Spleen (tissue), 11 donors: ENCODE data around the gene IMMP2L. TPM values are rescaled to one million over a fixed set of nuclear protein-coding genes. Genes with fewer than 3 reads are reported as not detected.
"Not testable (repeated sequence)": the region's sequence is repeated elsewhere in the genome, so short reads cannot be mapped to it uniquely, and the experiment has no call there.

ENCODE experiments used
- DNase-seq: peaks from one replicate; pipeline ENCODE4 v3.0.0-alpha.2; 2020
- H3K27ac ChIP-seq, 8 donors: fragments of 200-600 bp; sonication (generic) in 7 of 8; 1 replicate in 4 of 8; 2 replicates in 4 of 8; pipeline versions ENCODE4 v1.5.0 to v1.8.0; 2016 to 2021; ENCODE audit warnings: inconsistent platforms in 4 of 8, mild to moderate bottlenecking in 4 of 8, moderate library complexity in 1 of 8
- H3K27me3 ChIP-seq, 7 donors: fragments of 200-600 bp; sonication (generic) in 6 of 7; replicated peaks in 1 of 7; 1 replicate in 4 of 7; 2 replicates in 3 of 7; pipeline versions ENCODE4 v1.5.0 to v1.8.0; 2016 to 2021; ENCODE audit warnings: inconsistent platforms in 3 of 7, mild to moderate bottlenecking in 1 of 7
- H3K36me3 ChIP-seq, 6 donors: fragments of 200-600 bp; sonication (generic) in 5 of 6; 1 replicate in 4 of 6; 2 replicates in 2 of 6; pipeline versions ENCODE4 v1.5.0 to v1.8.0; 2016 to 2021; ENCODE audit warnings: inconsistent platforms in 2 of 6
- H3K4me1 ChIP-seq, 6 donors: fragments of 200-600 bp; sonication (generic) in 5 of 6; 1 replicate in 3 of 6; 2 replicates in 3 of 6; pipeline versions ENCODE4 v1.5.0 to v1.8.0; 2016 to 2021; ENCODE audit warnings: inconsistent platforms in 3 of 6
- H3K4me3 ChIP-seq, 8 donors: fragments of 200-600 bp; sonication (generic) in 7 of 8; 1 replicate in 4 of 8; 2 replicates in 4 of 8; pipeline versions ENCODE4 v1.5.0 to v1.8.0; 2016 to 2021; ENCODE audit warnings: inconsistent platforms in 4 of 8, mild to moderate bottlenecking in 4 of 8, moderate library complexity in 2 of 8
- H3K9me3 ChIP-seq, 8 donors: fragments of 200-600 bp; sonication (generic) in 7 of 8; 1 replicate in 4 of 8; 2 replicates in 4 of 8; pipeline versions ENCODE4 v1.5.0 to v1.8.0; 2016 to 2021; ENCODE audit warnings: inconsistent platforms in 4 of 8
- POLR2A ChIP-seq, 3 donors: fragments of 450-650 bp; IDR thresholded peaks; one replicate each; pipeline ENCODE4 v1.5.1; 2017; ENCODE audit warnings: antibody characterized with exemption in 3 of 3, mild to moderate bottlenecking in 1 of 3
- POLR2AphosphoS5 ChIP-seq, 3 donors: sonication (generic); formaldehyde crosslinking; IDR thresholded peaks; one replicate each; pipeline ENCODE4 v1.5.1; 2017; ENCODE audit warnings: antibody characterized with exemption in 3 of 3
- WGBS, 5 donors: extraction: QIAGEN DNeasy Blood & Tissue Kit in 3 of 5; methylation state at CpG; one replicate each; pipeline versions ENCODE4 v1.1.5 to v1.1.7; 2013 to 2018; 5-methylcytosine and 5-hydroxymethylcytosine counted together
- intact Hi-C: fragments of 100-400 bp; cut with DNase I; formaldehyde crosslinking; loops from one replicate; pipeline ENCODE4 v1.15.0; 2023; ENCODE audit warnings: low total_unique reads
- polyA plus RNA-seq, 3 donors: library from polyadenylated mRNA; stranded (reverse); fragments of 200-250 nt; gene quantifications; one replicate each; pipeline ENCODE4 v1.2.1, GENCODE V29; 2013
- total RNA-seq, 7 donors: library from RNA; depleted of rRNA in 3 of 7; stranded (reverse); fragments of >200 nt in 3 of 7; fragmentation: NEBNext Ultra II Directional in 4 of 7; extraction: Animal tissue kit (Norgen Biotek cat#: 25700) in 4 of 7; gene quantifications; one replicate each; pipeline versions ENCODE4 v1.1.0 to v1.2.1, GENCODE V29; 2016 to 2021
- TF ChIP-seq, protein P1 (sequence below), 11 experiments: fragments of 200-600 bp in 7 of 11; fragments of 450-650 bp in 4 of 11; sonication (generic) in 4 of 11; IDR thresholded peaks in 8 of 11; conservative IDR thresholded peaks in 3 of 11; 1 replicate in 7 of 11; 2 replicates in 4 of 11; pipeline versions ENCODE4 v1.4.0 to v1.8.0; 2016 to 2021; ENCODE audit warnings: antibody characterized with exemption in 11 of 11, inconsistent platforms in 4 of 11, mild to moderate bottlenecking in 1 of 11
- donor health status: healthy with polysubstance abuse.
- donor health status: DM: no; HTN: no; CAD: no; lungs with moderate emphysema.
- donor health status: DM: no; HTN: no; CAD: no.
- donor health status: Bipolar disorder and iron deficiency.
- donor health status: healthy.
- donor health status: DM: no; HTN: no; CAD: no.
- donor health status: DM: yes; HTN: yes; CAD: no.

Gene IMMP2L
- total and polyA plus RNA-seq, 10 donors = 6.5 to 32.7 (median 9.8) TPM

DNA sequence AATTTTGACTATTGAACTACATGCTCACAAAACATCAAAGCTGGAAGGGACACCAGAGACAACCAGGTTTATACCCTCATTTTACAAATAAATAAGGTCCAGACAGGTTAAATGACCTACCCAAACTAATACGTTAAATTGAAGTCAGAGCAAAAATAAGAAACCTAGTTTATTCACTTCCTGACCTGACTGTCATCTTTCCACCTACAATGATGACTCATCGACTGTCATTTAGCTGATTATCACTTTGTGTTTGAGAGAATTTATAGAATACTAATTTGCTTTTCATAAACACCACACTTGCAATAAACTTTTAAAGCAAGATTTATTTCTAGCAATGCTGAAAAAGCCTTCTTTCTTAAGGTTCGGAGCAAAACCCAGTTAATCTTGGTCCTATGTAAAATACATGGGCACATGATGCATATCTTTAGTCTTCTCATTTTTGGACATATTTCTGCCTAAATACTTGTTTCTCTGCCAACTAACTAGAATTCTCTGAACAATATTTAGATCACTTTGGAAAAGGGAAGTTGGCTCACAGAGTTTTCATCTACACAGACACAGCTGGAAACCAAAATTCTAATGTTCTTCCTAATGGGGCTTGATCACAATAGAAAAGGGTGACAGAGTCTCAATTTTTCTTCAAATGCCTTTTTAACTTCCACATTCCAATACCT, 488.1 kb downstream of the IMMP2L start:
- intact Hi-C loops = no loop called here
- H3K27ac ChIP-seq = no peak overlapping the region
- DNase-seq = no peak
- TF ChIP-seq POLR2A (IDR thresholded peaks at IDR 0.05) (no peak), POLR2AphosphoS5 (IDR thresholded peaks at IDR 0.05) (no peak)
- TF ChIP-seq, protein P1, sequence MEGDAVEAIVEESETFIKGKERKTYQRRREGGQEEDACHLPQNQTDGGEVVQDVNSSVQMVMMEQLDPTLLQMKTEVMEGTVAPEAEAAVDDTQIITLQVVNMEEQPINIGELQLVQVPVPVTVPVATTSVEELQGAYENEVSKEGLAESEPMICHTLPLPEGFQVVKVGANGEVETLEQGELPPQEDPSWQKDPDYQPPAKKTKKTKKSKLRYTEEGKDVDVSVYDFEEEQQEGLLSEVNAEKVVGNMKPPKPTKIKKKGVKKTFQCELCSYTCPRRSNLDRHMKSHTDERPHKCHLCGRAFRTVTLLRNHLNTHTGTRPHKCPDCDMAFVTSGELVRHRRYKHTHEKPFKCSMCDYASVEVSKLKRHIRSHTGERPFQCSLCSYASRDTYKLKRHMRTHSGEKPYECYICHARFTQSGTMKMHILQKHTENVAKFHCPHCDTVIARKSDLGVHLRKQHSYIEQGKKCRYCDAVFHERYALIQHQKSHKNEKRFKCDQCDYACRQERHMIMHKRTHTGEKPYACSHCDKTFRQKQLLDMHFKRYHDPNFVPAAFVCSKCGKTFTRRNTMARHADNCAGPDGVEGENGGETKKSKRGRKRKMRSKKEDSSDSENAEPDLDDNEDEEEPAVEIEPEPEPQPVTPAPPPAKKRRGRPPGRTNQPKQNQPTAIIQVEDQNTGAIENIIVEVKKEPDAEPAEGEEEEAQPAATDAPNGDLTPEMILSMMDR (IDR thresholded peaks at IDR 0.05 in 8 of 11, conservative IDR thresholded peaks at IDR 0.05 in 3 of 11) = no peak
- H3K4me3 ChIP-seq = no peak overlapping the region
- no peaks in the 10 kb centered on the region for H3K36me3 ChIP-seq
- H3K27me3 ChIP-seq = no peaks in the 10 kb centered on the region
- H3K4me1 ChIP-seq = peaks cover 0 to 7% (median 0%) of the 10 kb centered on the region in 6 donors
- H3K9me3 ChIP-seq = no peaks in the 10 kb centered on the region
- WGBS, 5 donors = 49 to 54% (median 50%) methylated on average over 3 of the region's 3 CpGs

DNA sequence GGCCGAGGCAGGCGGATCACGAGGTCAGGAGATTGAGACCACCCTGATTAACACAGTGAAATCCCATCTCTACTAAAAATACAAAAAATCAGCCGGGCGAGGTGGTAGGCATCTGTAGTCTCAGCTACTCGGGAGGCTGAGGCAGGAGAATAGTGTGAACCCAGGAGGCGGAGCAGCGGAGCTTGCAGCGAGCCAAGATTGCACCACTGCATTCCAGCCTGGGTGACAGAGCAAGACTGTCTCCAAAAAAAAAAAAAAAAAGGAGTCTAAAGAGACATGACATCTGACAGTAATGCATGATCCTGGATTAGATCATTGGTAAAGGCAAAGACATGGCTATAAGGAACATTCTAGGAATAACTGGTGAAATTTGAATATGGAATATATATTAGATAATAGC, 489.6 kb downstream of the IMMP2L start:
- H3K27me3 ChIP-seq, H3K4me1 ChIP-seq, H3K27ac ChIP-seq, DNase-seq, H3K4me3 ChIP-seq, intact Hi-C loops, H3K9me3 ChIP-seq, H3K36me3 ChIP-seq: not testable (repeated sequence)
- 95 to 97% (median 96%) methylated on average over 9 of the region's 9 CpGs for WGBS, 5 donors

DNA sequence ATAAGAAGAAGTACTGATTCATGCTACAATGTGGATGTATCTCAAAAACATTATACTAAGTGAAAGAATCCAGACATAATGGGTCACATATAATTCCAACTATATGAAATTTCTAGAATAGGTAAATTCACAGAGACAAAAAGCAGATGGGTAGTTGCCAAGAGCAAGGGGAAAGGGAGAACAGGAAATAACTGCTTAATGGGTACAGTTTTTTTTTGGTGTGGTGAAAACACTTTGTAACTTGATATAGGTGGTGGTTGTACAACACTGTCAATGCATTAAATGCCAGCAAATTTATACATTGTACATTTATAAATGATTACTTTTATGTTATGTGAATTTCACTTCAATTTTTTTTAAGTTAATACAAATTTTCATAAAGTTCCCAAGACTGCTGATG, 490.7 kb downstream of the IMMP2L start:
- Histone ChIP-seq H3K9me3 (no peaks in the 10 kb centered on the region), H3K36me3 (no peaks in the 10 kb centered on the region), H3K27ac (no peak overlapping the region), H3K4me3 (no peak overlapping the region), H3K4me1 (peaks cover 0 to 7% (median 0%) of the 10 kb centered on the region in 6 donors), H3K27me3 (no peaks in the 10 kb centered on the region)
- DNase-seq = no peak
- intact Hi-C loops = no loop called here
- TF ChIP-seq, protein P1 (IDR thresholded peaks at IDR 0.05 in 8 of 11, conservative IDR thresholded peaks at IDR 0.05 in 3 of 11) = no peak
- no peak for TF ChIP-seq POLR2A (IDR thresholded peaks at IDR 0.05)
- no peak for TF ChIP-seq POLR2AphosphoS5 (IDR thresholded peaks at IDR 0.05)

DNA sequence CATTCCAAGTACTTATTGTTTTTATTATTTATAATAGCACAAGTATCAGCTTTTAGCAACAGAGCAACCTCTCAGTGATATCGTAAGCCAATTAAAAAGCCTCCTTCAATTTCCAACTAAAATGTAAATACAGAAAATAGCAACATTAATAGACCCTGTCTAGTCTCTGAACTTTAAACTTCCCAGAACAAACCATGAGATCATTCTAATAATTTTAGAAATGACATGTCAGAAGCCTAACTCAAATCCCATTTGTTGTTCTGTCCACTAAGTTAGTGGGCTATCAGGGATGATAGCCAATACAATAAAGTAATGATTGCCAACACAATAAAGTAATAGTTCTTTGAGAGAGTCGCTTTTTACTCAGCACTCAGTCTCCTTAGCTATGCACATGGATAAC, 493.7 kb downstream of the IMMP2L start:
- WGBS, 5 donors = 87 to 96% (median 92%) methylated on average over 2 of the region's 2 CpGs
- no peaks in the 10 kb centered on the region for H3K36me3 ChIP-seq
- no peaks in the 10 kb centered on the region for H3K27me3 ChIP-seq
- intact Hi-C loops = no loop called here
- TF ChIP-seq POLR2AphosphoS5 (IDR thresholded peaks at IDR 0.05) (no peak), POLR2A (IDR thresholded peaks at IDR 0.05) (no peak)
- TF ChIP-seq, protein P1 (IDR thresholded peaks at IDR 0.05 in 8 of 11, conservative IDR thresholded peaks at IDR 0.05 in 3 of 11) = no peak
- H3K9me3 ChIP-seq = peaks cover 0 to 16% (median 7%) of the 10 kb centered on the region in 8 donors
- no peak overlapping the region for H3K27ac ChIP-seq
- DNase-seq = no peak
- H3K4me1 ChIP-seq = no peaks in the 10 kb centered on the region
- no peak overlapping the region for H3K4me3 ChIP-seq
